ENCODE data around the gene PTGER1.

PTGER1 gene

DNA sequence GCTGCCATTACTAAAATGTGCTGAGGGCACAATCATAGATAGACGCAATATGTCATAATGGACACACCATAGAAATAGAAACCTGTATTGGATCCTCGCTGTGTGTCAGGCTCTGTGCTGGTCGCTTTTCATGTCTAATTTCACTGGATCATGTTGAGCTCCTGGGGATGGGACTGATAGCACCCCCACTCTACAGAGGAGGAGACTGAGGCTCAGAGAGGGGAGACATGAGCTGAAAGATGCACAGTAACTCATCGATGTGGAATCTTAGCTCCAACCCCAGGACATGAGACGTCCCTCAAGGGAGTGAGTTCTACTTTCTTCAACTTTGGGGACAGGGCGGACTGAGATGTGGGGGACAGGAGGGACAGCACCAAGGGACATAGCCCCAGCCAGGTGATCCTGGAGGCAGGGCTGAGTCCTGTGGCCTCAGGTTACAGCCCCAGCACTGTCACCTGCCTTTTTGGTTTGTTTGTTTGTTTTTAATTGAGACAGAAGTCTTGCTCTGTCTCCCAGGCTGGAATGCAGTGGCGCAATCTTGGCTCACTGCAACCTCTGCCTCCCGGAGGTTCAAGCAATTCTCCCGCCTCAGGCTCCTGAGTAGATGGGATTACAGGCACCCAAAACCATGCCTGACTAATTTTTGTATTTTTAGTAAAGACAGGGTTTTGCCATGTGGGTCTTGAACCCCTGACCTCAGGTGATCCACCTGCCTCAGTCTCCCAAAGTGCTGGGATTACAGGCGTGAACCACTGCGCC lies 27.4 kb upstream of the PTGER1 start:
- no peak for DNase-seq

DNA sequence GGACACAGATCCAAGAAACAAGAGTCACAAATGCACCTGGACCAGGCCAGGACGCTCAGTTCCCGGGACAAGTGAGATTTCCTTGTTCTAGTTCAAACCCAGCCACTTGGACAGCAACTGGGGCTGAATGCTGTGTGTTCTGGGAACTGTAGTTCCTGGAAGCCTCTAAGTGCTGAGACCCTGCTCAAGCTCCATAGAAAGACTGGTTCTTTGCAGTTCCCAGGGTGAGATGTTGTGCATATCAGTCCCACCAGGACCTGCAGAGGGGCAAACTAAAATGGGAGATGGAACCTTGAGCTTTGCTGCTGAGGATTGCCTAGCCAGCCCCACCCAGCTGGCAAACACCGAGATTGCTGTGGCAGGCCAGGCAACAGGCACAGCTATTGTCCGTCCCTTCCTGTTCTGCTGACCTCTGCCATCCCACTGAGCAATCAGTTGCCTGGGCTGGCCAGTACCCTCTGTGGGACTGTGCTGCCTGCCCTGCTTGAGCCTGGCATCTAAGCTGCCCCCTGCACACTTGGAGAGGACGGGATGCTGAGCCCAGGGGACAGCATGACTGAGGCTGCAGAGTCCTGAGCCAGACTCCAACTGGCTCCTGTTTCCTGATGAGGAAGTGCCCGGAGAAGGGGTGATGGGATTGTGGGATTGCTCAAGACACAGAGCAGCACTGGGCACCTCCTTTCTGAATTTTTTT lies 22.2 kb upstream of the PTGER1 start:
- DNase-seq, result no peak

DNA sequence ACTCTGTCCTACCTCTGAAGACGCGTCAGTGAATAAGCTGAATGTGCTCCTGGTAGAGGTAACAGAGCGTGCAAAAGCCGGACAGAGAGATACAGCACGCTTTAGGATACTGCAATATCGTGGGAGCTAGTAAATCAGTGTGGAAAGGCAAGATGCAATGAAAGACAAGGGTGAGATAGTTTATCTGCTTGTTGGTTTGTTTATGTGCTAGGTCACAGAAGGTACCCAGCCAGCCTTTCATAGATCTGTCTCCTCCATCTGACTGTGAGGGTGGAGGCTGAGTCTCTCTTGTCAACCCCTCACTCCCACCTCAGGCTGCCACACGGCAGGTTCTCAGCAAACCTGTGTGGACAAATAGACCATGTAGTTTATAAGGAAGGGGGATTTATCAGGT lies 21.7 kb upstream of the PTGER1 start:
- no peak for DNase-seq

DNA sequence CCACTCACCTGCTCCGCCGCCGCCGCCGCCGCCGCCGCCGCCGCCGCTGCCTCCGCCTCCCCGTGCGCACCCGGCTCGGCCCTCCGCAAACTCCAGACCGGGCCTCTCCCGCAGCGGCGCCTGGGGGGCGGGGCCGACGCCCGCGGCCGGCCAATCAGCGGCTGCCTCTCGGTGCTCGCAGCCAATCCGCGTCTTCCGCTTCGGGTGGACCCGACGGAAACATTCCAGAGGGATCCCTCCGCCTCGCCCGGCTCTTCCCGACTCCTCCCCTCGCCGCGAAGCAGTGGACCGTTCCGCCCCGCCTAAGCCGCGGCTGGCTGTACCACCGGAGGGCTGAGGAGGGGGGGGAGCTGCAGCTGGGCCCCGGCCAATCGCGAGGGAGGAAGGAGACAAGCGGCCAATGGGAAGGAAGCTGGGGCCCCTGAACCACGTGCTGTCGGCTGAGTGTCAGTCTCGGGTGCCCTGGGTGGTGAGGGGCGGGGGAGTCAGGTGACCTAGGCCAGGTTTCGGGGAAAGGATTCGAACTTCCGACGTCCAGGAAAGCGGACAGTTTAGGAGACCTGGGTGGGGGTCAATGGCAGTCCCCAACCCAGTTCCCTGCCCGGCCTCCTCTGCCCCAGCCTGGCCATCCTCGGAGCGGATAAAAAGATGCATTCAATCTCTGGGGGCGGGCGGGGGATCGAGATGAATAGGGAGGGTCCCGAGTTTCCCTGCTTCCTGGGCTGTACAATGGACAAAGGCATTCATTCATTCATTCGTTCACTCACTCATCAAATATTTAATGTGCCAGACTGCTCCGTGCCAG lies 21.1 kb upstream of the PTGER1 start, which contains the start of gene GIPC1:
Gene GIPC1 (minus strand): TSS at position 99 of the 805 bp plus-strand sequence. CDS start 13,151 bp downstream, outside the sequence.
- DNase-seq, result peak; percentile 87

DNA sequence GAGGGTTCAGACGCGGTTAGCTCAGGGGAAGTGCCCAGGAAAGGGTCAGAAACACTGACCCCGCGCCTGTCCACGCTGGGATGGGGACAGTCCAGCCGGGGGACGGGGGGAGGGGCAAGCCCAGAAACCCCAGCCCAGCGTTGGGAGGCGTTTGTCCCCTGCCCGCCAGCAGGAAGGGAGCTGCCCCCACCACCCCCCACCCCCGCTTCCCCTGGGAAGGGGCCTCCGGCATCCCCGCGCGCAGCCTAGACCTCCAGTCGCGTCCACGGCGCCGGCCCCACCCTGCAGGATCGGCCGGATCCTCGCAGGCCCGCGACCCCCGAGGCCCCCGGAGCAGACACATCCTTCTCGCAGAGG lies 20.5 kb upstream of the PTGER1 start:
- DNase-seq, result no peak

DNA sequence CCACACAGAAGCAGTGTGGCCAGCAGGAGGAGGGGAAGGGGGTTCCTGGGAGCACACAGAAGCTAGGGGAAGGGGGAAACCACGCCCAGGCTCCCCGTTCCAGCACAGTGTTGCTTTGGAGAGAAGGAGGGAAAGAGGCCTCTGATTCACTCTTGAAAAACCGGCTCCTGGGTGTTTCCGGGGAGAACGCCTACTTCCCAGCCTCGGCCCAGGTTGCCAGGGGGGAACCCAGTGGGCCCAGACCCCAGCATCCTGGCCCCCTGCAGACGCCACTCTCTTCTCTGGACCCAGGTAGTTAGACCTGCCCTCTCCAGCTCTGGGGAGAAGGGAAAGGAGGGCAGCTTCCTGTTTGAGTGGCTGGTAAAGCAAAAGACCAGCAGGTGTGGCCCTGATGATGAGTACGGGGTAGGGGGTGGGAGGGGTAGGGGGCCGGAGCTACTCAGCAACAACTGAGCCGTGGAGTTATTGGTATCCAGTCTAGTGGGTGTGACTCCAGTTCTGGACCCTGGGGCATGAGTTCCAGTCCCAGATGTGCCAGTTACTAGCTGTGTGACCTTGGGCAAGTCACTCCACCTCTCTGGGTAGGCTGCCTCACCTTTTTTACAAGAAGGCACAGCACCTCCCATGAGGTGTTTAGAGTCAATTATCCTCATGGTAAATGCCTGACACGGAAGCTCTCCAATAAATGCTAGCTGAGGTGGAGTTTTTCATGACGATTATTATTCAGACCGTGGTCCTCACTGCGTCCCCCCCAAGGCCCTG lies 19.9 kb upstream of the PTGER1 start:
- DNase-seq, result no peak

DNA sequence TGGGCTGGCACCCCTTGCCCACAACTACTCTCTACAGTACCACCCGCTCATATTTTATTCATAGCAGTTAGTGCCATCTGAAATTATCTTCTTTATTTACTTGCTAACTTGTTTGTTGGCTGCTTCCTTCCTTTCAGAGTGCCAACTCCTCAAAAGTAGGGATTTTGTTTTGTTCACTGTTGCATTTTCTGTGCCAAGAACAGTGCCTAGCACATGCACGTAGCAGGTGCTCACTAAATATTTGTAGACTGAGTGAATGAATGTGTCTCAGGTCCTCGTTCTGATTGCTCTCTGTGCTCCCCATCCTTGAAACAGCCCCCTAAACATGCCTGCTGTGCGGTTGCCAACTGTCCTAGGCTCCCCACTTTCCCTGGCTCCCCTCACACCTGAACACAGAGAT lies 19.3 kb upstream of the PTGER1 start:
- DNase-seq, result no peak

DNA sequence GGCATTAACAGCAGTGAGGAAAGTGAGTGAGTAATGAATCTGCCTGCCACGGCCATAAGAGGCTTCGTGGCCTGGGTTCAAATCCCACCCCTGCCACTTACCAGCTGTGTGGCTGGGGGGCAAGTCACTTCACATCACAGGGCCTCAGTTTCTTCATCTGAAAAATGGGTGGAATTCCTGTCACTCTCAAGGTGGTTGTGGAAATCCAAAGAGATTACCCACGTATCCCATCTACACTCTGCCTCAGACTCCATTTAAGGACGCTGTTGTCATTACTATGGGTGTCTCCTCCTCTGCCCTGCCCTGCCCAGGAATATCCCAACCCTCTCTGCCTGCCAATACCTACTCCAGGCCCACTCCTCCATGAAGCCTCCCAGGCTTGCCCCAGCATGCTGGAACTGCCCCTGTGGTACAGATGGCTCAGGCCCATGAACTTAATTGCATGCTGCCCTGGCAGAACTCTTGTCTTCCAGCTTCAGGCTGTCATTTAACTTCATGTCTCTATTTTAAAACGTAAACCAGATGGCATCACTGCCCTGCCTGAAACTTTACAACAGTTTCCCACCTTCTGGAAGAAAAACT lies 17.7 kb upstream of the PTGER1 start:
- DNase-seq, result no peak

DNA sequence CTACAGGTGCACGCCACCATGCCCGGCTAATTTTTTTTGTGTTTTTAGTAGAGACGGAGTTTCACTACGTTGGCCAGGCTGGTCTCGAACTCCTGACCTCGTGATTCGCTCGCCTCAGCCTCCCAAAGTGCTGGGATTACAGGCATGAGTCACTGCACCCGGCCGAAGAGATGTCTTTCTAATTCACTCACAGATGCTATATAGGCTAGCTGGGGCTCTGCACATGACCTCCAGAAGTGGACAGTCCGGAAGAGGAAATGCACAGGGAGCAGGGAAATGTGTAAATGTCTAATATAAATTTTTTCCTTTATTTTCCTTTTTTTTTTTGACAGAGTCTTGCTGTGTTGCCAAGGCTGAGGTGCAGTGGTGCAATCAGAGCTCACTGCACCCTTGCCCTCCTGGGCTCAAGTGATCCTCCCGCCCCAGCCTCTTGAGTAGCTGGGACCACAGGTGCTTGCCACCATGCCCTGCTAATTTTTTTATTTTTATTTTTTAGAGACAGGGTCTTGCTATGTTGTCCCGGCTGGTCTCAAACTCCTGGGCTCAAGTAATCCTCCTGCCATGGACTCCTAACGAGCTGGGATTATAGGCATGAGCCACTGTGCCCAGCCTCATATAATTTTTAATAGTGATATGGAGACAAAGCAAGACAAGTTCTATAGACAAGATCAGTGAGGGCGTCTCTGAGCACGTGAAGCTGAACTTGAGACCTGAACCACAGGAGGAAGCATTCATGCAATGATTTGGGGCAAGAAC lies 12.4 kb upstream of the PTGER1 start:
- DNase-seq, result no peak

DNA sequence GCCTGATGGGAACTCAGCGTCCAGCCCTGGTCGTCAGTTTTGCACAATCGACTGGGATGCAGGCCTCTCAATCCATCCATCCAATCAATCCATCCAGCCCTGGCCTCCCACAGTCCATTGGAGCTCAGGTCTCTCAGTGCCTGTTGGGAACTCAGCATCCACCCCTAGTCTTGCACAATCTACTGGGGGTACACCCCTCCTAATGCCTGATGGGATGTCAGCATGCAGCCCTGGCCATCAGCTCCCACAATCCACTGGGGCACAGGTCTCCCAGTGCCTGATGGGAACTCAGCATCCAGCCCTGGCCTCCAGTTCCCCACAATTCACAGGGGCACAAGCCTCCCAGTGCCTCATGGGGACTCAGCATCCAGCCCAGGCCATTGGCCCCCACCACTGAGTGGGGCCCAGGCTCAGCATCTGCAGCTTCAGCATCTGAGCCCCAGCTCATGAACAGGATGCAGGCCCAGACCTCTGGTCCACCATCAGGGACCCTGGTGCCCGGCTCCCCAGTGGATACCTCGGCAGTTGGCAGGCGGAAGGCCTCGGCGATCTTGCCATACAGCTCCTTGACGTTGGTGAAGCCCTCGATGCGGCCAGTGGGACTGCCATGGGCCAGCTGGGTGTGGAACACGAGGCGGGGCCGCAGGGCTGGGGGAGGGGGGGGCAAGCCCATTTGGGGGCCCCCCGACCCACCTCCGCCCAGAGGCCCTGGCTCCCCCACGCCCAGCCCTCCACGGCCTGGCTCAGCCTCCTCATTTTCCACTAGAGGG lies 7.2 kb upstream of the PTGER1 start:
- DNase-seq, result no peak

DNA sequence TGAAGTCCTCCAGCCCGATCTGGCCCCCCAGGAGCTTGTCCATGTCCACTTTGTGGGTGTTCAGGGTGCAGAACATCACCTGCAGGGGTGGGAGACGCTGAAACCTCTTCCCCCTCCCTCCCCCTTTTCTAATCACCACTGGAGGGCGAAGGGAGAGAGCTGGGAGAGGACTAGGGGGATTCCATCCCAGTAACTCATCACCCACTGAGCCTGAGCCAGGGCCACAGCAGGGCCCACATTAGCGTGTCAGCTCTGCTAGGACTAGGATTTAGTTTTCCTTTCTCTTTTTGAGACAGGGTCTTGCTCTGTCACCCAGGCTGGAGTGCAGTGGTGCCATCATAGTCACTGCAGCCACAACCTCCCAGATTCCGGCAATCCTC lies 5.5 kb upstream of the PTGER1 start:
- DNase-seq, result no peak

DNA sequence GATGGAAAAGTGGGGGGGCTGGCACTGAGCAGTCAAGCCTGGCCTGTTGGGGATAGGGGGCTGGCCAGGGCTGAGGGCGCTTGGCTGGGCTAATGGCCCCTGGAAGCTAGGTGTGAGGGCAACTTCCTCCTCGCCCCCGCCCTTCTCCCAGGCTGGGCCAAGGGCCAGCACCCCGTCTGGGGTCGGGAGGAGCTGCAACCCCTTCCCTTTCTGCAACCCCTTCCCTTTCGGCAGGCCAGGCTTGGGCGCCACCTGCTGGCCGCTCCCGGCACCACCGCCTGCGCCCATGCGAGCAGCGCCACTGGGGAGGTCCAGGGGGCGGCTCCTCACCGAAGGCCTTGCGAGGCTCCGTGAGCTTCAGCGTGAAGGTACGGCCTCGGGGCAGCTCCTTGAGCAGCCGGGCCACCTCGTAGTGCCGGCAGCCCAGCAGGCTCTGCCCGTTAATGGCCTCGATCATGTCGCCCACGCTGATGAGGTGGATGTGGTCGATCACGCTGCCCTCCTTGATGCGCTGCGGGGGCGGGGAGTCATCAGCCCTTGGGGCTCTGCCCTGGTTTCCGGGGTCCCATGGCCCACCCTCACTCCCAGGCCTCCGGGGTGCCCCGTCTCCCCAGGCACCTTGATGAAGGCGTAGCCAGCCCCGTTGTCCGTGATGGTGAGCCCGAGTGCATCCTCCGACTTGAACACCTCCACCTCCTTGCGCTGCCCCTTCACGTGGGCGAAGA lies 5.0 kb upstream of the PTGER1 start:
- peak; percentile 73 for DNase-seq

DNA sequence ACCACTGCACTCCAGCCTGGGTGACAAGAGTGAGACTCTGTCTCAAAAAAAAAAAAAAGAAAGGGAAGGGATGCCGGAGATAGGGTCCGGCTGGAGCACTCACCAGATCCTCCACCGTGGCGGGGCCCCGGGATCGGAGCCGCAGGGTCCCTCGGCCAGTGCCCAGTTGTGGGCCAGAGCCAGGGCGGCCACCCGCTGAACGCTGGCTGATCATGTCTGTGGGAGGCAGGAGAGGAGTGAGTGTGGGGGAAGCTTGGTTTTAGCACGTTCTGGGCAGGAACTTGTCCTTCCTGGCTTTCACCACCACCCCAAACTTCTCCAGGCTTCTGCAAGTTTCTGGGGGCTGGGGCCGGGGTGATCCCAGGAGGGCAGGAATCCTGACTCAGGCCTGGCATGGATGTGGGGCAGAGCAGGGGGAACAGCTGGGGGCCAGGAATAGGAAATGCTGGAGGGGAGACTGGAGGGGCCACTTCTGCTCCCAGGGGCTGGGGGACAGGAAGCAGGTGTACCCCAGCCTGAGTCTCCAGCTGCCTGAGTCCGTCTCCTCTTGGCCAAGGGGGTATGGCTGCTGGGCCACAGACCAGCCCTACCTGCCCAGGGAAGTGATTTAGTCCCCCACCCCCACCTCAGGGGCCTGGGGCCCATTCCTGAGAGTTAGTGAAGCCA lies 4.3 kb upstream of the PTGER1 start:
- DNase-seq, result no peak

DNA sequence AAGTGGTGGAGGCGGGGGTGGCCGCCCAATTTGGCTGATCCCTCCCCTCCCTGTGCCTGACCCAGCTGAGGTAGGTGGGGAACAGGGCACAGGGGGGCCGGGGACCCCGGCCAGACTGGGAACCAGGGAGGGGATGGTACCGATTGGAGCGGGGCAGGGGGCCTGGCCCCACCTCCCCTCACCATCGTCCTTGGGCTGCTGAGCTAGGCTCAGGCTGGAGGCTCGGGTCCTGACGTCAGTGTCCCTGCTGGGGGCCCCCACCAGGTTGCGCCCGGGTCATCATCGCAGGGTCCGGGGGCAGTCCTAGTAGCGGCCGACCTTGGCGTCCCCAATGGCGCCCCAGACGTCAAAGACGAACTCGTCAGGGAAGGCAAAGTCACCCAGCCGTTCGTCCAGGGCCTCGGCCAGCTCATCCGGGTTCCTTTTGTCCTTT lies 3.0 kb upstream of the PTGER1 start:
- DNase-seq, result no peak

DNA sequence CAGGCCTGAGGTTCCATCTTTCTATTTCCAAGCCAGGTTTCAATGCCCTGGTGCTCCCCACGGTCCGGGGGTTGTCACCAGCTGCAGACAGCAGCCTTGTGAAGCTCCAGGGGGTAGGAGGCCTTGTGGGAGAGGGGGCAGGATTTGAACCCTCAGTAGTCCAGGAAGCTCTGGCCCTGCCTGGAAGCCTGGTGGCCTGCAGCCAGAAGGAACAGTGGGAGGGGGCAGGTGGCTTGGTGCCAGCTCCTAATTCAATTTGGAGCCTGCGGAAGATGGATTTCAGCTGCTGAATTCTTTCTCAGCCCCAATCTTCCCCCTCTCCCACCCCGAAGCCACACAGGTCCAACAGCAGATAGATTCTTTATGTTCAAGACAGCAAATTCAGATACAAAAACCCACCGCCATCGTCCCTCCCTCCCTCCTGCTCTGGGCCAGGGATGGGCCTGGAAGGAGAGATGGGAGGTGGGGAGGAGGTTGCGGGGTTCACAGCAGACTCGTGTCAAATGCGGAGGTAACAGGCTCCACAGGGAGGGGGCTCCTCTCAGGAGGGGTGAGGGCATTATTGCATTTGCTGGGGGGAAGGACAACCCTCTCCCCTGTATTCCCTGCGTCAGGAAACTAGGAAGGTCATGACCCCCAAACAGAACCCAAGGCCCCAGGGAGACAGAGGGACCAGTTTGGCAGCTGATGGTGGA lies 2.4 kb upstream of the PTGER1 start:
- DNase-seq, result no peak

DNA sequence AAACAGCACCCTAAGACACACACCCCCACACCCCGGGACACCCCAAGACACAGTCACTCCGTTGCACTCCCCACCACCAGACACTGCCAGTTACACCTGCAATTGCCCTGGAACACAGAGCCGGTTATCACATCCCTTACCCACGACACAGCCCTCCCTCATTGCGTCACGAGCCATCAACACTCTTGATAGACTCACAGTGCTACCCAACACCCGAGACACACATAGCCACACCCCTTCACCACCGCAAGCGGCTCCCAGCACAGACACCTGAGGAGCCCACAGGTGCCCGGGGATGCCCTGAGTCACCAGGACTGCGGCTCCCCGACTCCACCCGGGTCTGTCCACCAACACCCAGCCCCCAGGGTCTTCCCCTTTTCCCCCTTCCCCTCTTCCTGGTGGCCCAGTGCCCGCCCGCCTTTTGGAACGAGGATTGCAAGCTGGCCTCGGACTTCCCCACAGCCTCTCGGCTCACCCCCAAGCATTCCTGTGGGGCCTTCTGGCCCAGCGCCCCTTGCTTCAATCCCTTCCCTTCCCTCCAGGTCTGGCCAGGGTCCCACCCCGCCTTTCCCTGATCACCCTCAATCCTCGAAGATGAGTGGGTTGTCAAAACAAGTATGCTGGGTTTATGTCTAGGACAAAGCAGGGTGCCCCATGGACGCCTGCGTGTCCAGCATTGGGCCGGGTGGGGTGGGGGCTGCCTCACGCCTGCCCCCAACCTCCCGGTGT lies 1.7 kb upstream of the PTGER1 start:
- no peak for DNase-seq

DNA sequence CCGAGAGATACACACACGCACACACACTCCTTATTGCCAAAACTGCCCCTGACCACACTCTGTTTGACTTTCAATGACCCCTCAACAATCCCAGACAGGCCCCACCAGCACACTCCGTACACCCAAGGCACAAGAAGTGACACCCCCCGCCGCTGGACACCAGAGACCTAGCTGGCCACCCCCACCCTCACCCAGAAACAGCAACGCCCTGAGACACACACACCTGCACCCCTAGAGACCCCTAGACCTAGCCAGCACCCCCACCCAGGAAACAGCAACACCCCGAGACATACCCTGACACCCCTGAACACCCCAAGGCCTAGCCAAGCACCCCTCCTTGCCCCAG lies 1.1 kb upstream of the PTGER1 start:
- DNase-seq, result no peak

DNA sequence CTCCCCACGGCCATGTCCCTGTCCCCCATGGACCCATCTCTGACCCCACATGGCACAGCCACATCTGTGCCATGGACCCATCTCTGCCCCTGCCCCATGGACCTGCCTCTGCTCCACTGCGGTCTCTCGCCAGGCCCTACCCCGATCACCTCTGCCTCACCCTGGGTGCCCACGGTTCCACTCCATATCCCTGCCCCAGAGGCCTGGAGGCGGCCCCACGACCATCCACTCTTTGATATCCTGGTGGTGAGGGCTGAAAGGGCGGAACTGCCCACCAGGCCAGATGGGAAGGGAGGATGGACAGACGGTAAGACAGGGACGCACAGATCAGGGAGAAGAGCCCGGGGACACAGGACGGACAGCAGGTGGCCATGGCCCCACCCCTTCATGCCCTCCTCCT lies 327 bp downstream of the PTGER1 start:
- DNase-seq, result no peak

All from activated CD4-positive, alpha-beta T cell treated with anti-CD3 and anti-CD28 coated beads, Interleukin-10, Interleukin-2, amounts not matched to agents 100 ng/mL and 50 ng/mL, durations not matched to agents 16 hours and 8 hours (primary cell).